Nephron (organoid): ENCODE measurements around the gene IL25.
"Not testable (repeated sequence)": the region's sequence is repeated elsewhere in the genome, so short reads cannot be mapped to it uniquely, and the experiment has no call there.

Source experiments
- H3K27ac Mint-ChIP-seq, 3 experiments: 2 replicates each; pipeline ENCODE4 v1.8.0; 2020; ENCODE audit warnings: mixed read lengths in 3 of 3, mild to moderate bottlenecking in 2 of 3, moderate library complexity in 1 of 3
- H3K27me3 Mint-ChIP-seq: 2 replicates; pipeline ENCODE4 v1.8.0; 2021; ENCODE audit warnings: low read depth, mild to moderate bottlenecking, moderate library complexity, mixed read lengths
- H3K36me3 Mint-ChIP-seq: 2 replicates; pipeline ENCODE4 v1.8.0; 2020; ENCODE audit warnings: low read depth, mixed read lengths
- H3K4me1 Mint-ChIP-seq: 2 replicates; pipeline ENCODE4 v1.8.0; 2020; ENCODE audit warnings: mixed read lengths
- H3K4me3 Mint-ChIP-seq, 3 experiments: 2 replicates each; pipeline ENCODE4 v1.8.0; 2020; ENCODE audit warnings: mild to moderate bottlenecking in 3 of 3, mixed read lengths in 3 of 3, moderate library complexity in 2 of 3
- H3K9me3 Mint-ChIP-seq: 2 replicates; pipeline ENCODE4 v1.8.0; 2020; ENCODE audit warnings: mixed read lengths
- CTCF ChIP-seq, 3 experiments: fragments of 200-600 bp; sonication (generic); IDR thresholded peaks; one replicate each; pipeline ENCODE4 v1.5.0; 2021; ENCODE audit warnings: antibody characterized with exemption in 3 of 3; ENCODE audit not compliant: unreplicated experiment in 3 of 3

The IL25 gene

GRCh38 chr14:23421594-23421993 is 49.0 kb downstream of the IL25 start:
- no peak overlapping the region for H3K27ac Mint-ChIP-seq
- no peaks in the 10 kb centered on the region for H3K9me3 Mint-ChIP-seq
- H3K36me3 Mint-ChIP-seq: no peaks in the 10 kb centered on the region
- H3K4me3 Mint-ChIP-seq: no peak overlapping the region
- TF ChIP-seq CTCF (IDR thresholded peaks at IDR 0.05; ENCODE audit: unreplicated experiment in 3 of 3): no peak
- H3K27me3 Mint-ChIP-seq: peaks cover 14% of the 10 kb centered on the region
- H3K4me1 Mint-ChIP-seq: no peaks in the 10 kb centered on the region

GRCh38 chr14:23423657-23424056 is 51.0 kb downstream of the IL25 start:
- Mint-ChIP-seq H3K4me1 (no peaks in the 10 kb centered on the region), H3K4me3 (no peak overlapping the region)

GRCh38 chr14:23425169-23425568 is 52.6 kb downstream of the IL25 start:
- peaks cover 6% of the 10 kb centered on the region for H3K4me1 Mint-ChIP-seq
- H3K27me3 Mint-ChIP-seq: peaks cover 19% of the 10 kb centered on the region
- H3K36me3 Mint-ChIP-seq: no peaks in the 10 kb centered on the region
- H3K4me3 Mint-ChIP-seq: no peak overlapping the region
- no peaks in the 10 kb centered on the region for H3K9me3 Mint-ChIP-seq
- TF ChIP-seq CTCF (IDR thresholded peaks at IDR 0.05; ENCODE audit: unreplicated experiment in 3 of 3): no peak
- no peak overlapping the region for H3K27ac Mint-ChIP-seq

More at GRCh38 chr14:23423657-23424056, 51.0 kb downstream of the IL25 start:
- H3K36me3 Mint-ChIP-seq: no peaks in the 10 kb centered on the region
- peaks cover 14% of the 10 kb centered on the region for H3K27me3 Mint-ChIP-seq
- no peaks in the 10 kb centered on the region for H3K9me3 Mint-ChIP-seq
- H3K27ac Mint-ChIP-seq: no peak overlapping the region
- TF ChIP-seq CTCF (IDR thresholded peaks at IDR 0.05; ENCODE audit: unreplicated experiment in 3 of 3): no peak

- peaks cover 21% of the 10 kb centered on the region for H3K27me3 Mint-ChIP-seq
- not testable (repeated sequence) for H3K4me1 Mint-ChIP-seq, H3K27ac Mint-ChIP-seq, H3K36me3 Mint-ChIP-seq, H3K9me3 Mint-ChIP-seq, H3K4me3 Mint-ChIP-seq
Observed at GRCh38 chr14:23425798-23426197, 53.2 kb downstream of the IL25 start.
